Bronchial epithelial cell (primary cell): ENCODE results near the gene LRSAM1. TPM values are rescaled to one million over a fixed set of nuclear protein-coding genes. Genes with fewer than 3 reads are reported as not detected.

Experiments
- DNase-seq: peaks from one replicate; pipeline ENCODE4 v3.0.0-alpha.2; 2010; ENCODE audit warnings: low read depth
- FAIRE-seq: peaks from 2 replicates; lab custom pipeline; 2011; peaks lifted over from hg19 to GRCh38; lab: Jason Lieb, UNC
- H3K27me3 ChIP-seq: 2 replicates; pipeline ENCODE4 v1.5.1; 2011; ENCODE audit warnings: low read length; ENCODE audit not compliant: control insufficient read depth, insufficient read depth
- H3K36me3 ChIP-seq: 2 replicates; pipeline ENCODE4 v1.5.1; 2011; ENCODE audit warnings: low read length; ENCODE audit not compliant: control insufficient read depth, insufficient read depth
- H3K4me3 ChIP-seq: 2 replicates; pipeline ENCODE4 v1.5.1; 2011; ENCODE audit warnings: mild to moderate bottlenecking, low read depth, low read length, control low read depth
- CTCF ChIP-seq: IDR thresholded peaks from 2 replicates; pipeline ENCODE4 v1.5.1; 2011; ENCODE audit warnings: mild to moderate bottlenecking, moderate library complexity, low read length, control low read depth, inconsistent platforms; ENCODE audit not compliant: insufficient read depth, severe bottlenecking
- total RNA-seq: library from RNA; depleted of rRNA; stranded (reverse); fragments of >200 nt; gene quantifications from 2 replicates; pipeline ENCODE4 v1.2.1, GENCODE V29; 2014

The LRSAM1 gene
- total RNA-seq = 5.3 and 10.9 TPM in 2 replicates

GRCh38 chr9:127450830-127451607, at the start of gene LRSAM1, which contains the start of gene RPL12:
Gene LRSAM1 (plus strand): TSS chr9:127451510. CDS start chr9:127454528, 3,018 bp downstream.
Gene RPL12 (minus strand): TSS chr9:127451406. CDS start chr9:127451317, 89 bp downstream.
- Histone ChIP-seq H3K36me3 (peaks cover 31% of the 10 kb centered on the region), H3K4me3 (peak within 1 kb of the TSS; percentile 89), H3K27me3 (no peaks in the 10 kb centered on the region)
- DNase-seq = peak; percentile 78
- TF ChIP-seq CTCF = no peak
- no peak for FAIRE-seq

GRCh38 chr9:127402401-127403090, 48.8 kb upstream of the LRSAM1 start:
- peaks cover 20% of the 10 kb centered on the region for H3K36me3 ChIP-seq
- no peak for TF ChIP-seq CTCF
- FAIRE-seq (no peak), DNase-seq (no peak)
- no peak overlapping the region for H3K4me3 ChIP-seq
- H3K27me3 ChIP-seq = no peaks in the 10 kb centered on the region

GRCh38 chr9:127403507-127404192, 47.7 kb upstream of the LRSAM1 start:
- no peak for TF ChIP-seq CTCF
- DNase-seq = no peak
- no peak overlapping the region for H3K4me3 ChIP-seq
- no peaks in the 10 kb centered on the region for H3K27me3 ChIP-seq
- peaks cover 19% of the 10 kb centered on the region for H3K36me3 ChIP-seq
- FAIRE-seq = no peak

GRCh38 chr9:127404631-127405030, 46.7 kb upstream of the LRSAM1 start:
- no peak for DNase-seq
- FAIRE-seq = no peak
- no peak for TF ChIP-seq CTCF
- H3K4me3 ChIP-seq = no peak overlapping the region
- peaks cover 19% of the 10 kb centered on the region for H3K36me3 ChIP-seq
- no peaks in the 10 kb centered on the region for H3K27me3 ChIP-seq

GRCh38 chr9:127405344-127406125, 45.8 kb upstream of the LRSAM1 start:
- Histone ChIP-seq H3K36me3 (peaks cover 17% of the 10 kb centered on the region), H3K27me3 (no peaks in the 10 kb centered on the region), H3K4me3 (no peak overlapping the region)
- DNase-seq (no peak), FAIRE-seq (no peak)
- no peak for TF ChIP-seq CTCF
